GM21367 (cell line): ENCODE results near the gene CLTB.

Experiments used
- ATAC-seq: cut with Tn5 transposase; IDR thresholded peaks from one replicate; pipeline ENCODE4 v1.9.1; 2021; ENCODE audit not compliant: unreplicated experiment

CLTB gene

GRCh38 chr5:176383961-176384360, 32.4 kb downstream of the CLTB start:
- no peak for ATAC-seq

- ATAC-seq, result no peak
Observed at GRCh38 chr5:176383248-176383905, 33.0 kb downstream of the CLTB start.

- ATAC-seq, result no peak
Observed at GRCh38 chr5:176382721-176383120, 33.6 kb downstream of the CLTB start.

- ATAC-seq, result no peak
Observed at GRCh38 chr5:176381979-176382378, 34.4 kb downstream of the CLTB start.

GRCh38 chr5:176381423-176381822, 34.9 kb downstream of the CLTB start:
- no peak for ATAC-seq

GRCh38 chr5:176379881-176380280, 36.5 kb downstream of the CLTB start:
- no peak for ATAC-seq

GRCh38 chr5:176373100-176373818, 43.1 kb downstream of the CLTB start:
- ATAC-seq, result no peak

GRCh38 chr5:176371621-176372539, 44.5 kb downstream of the CLTB start:
- no peak for ATAC-seq

GRCh38 chr5:176369934-176370711, 46.2 kb downstream of the CLTB start:
- no peak for ATAC-seq

GRCh38 chr5:176368726-176369125, 47.6 kb downstream of the CLTB start:
- no peak for ATAC-seq

- ATAC-seq, result no peak
Observed at GRCh38 chr5:176366232-176366894, 50.0 kb downstream of the CLTB start.

- peak; percentile 31 for ATAC-seq
Observed at GRCh38 chr5:176365351-176366231, 50.7 kb downstream of the CLTB start, which contains the start of gene ARL10. Gene ARL10 (plus strand): TSS chr5:176365487. CDS start chr5:176365564, 77 bp downstream.

GRCh38 chr5:176364765-176365350, 51.5 kb downstream of the CLTB start:
- no peak for ATAC-seq

- ATAC-seq, result peak; percentile 2
Observed at GRCh38 chr5:176362233-176362490, 54.2 kb downstream of the CLTB start.

- peak; percentile 79 for ATAC-seq
Observed at GRCh38 chr5:176361437-176362232, 54.7 kb downstream of the CLTB start, which contains the start of gene KIAA1191. Gene KIAA1191 (minus strand): TSS chr5:176361764. CDS start chr5:176359508, 2,256 bp downstream.

GRCh38 chr5:176360894-176361436, 55.4 kb downstream of the CLTB start:
- no peak for ATAC-seq

- no peak for ATAC-seq
Observed at GRCh38 chr5:176359658-176360057, 56.7 kb downstream of the CLTB start.

- ATAC-seq, result no peak
Observed at GRCh38 chr5:176356179-176356566, 60.2 kb downstream of the CLTB start.
